NCI-H146 treated with DMSO at 0.1 percent for 48 hours (cell line): ENCODE data around the gene PTPRN2.
"Not testable (repeated sequence)": the region's sequence is repeated elsewhere in the genome, so short reads cannot be mapped to it uniquely, and the experiment has no call there.

Source experiments
- DNase-seq: peaks from one replicate; lab custom pipeline; 2025; ENCODE audit not compliant: unreplicated experiment; lab: John Stamatoyannopoulos, UW

PTPRN2 gene

DNA sequence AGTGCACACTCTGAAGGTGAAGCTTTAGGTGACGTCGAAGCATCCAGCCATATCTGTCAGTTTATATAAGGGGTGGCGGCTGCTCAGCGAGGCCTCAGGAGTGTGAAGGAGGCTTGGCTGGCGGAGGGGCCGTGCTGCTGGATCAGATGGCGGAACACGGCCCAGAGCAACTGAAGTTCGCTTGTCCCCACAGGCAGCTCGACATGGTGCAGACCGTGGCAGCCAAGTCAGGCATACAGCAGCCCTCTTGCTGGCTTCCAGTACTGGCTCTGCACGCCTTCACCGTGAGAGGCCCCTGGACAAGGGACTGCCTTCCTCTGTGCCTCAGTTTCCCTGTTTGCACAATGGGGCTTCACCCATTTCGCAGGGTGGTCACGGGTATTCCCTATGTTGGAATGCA is 807.3 kb downstream of the PTPRN2 start:
- DNase-seq: no peak

DNA sequence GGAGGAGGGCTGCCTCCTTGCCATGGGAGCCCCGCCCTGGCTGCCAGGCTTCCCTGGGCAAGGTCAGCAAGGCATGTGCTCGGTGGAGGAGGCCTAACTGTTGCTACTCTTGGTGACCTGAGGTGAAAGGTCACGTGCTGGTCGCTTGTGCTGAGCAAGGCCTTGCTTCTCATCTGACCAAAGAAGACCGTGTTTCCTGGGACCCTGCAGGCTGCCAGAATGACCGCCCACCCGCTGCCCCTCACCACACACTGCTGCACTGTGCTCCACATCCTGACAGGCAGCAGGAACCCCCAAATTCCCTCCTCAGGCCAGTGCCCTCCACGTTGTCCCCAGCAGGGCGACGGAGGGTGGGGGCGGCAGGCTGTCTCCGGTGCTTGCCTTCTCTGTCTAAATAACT is 808.4 kb downstream of the PTPRN2 start:
- no peak for DNase-seq

DNA sequence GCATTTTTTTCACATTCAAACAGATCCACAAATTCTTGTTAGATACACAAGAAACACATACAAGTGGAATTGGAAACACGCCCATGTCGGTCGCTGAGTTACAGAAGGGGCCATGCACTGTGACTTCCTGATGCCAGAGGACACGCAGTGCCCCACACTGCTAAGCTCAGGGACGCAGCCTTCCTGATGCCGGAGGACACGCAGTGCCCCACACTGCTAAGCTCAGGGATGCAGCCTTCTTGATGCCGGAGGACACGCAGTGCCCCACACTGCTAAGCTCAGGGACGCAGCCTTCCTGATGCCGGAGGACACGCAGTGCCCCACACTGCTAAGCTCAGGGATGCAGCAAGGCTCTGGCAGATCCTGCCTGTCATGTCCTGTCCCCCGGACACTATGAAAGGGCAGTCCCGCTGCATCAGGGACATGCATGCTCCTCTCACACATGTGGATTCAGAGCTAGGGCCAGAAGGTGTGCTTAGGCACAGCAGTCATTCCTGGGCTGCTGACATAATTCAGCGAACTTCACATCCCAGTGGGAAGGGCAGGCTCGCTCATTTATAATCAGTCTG is 810.3 kb downstream of the PTPRN2 start:
- not testable (repeated sequence) for DNase-seq

DNA sequence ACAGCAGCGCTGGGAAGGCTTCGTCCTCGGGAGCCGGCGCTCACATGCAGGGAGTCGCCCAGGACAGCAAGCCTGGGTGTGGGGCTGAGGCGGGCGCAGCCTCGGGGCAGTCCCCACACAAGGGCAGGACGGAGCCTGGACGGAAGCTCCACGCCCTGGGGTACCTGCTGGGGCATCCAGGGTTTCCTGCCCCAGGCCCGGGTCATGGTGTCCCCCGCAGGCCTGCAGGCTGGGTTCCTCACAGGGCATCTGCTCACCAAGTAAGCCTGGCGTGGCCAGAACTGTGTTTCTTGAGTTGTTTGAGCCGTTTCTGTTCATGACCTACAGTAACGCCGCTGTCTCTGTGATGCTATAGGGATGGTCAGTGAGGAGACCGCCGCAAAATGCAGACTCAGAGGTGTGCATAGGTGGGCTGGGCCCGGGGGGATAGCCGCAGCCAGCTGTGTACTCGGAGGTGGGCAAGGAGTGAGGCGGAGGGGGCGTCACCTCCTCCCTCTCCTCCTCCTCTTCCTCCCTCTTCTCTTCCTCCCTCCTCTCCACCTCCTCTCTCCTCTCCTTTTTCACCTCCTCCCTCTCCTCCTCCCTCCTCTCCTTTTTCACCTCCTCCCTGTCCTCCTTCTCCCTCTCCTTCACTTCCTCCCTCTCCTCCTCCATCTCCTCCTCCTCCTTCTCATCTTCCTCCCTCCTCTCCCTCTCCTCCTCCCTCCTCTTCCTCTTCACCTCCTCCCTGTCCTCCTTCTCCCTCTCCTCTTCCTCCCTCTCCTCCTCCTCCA is 811.9 kb downstream of the PTPRN2 start:
- no peak for DNase-seq

DNA sequence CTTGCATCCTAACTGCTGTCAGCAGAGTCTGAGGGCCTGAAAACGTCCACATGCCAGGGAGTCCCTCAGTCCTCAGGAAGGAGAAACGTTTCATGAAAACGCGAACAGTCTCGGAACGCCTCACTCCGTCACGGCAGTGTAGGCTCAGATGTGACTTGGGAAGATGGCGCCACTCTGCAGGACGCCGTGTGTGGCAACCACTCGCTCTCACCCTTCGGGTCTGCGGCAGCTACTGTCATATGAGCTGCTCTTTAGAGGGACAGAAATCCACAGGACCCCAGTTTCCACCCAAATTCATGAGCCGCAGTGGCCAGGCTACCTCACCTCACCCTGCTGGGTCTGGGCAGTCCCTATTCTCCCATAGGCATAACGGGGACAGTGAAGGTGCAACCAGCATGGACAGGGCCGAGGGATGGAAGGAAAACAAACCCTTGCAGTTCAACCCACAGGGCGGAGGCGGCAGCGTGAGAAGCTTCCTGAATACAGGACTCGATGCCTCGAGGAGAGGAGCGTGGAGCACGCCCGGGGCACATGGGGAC is 812.5 kb downstream of the PTPRN2 start:
- DNase-seq: no peak

DNA sequence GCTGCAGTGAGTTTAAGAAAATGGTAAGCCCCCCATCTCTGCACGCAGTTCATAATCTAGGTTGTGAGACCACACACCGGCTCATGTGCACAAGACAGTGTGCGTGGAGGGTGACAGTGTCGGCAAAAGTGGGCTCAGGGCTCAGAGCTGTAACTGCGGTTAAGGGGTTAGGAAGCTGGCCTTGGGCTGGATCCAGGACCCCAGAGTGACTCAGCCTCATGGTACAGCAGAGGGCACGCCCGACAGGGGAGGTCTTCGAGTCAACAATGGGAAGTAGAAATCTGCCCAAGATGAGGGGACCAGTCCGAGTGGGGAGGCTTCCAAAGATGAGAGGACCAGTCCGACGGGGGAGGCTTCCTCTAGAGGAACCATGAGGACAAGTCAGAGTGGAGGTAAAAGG is 813.1 kb downstream of the PTPRN2 start:
- DNase-seq: no peak

DNA sequence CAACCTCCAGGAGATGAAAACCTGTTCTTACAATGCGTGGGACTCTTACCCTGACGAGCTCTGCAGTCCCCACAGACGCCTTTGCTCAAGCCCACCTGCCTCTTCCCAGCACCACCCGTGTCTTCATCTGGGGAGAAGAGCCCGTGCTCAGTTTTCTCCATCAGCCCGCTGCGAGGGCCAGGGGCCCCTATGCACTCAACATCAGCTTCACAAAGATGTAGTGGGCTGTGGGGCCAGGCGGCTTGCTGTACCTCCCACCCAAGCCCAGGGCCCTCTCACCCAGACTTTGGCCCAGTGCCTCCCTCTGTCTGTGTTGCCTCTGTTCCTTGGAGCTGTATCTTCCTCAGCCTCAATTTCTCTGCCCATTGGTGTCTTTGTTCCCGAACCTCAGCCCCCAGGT is 814.3 kb downstream of the PTPRN2 start:
- no peak for DNase-seq

DNA sequence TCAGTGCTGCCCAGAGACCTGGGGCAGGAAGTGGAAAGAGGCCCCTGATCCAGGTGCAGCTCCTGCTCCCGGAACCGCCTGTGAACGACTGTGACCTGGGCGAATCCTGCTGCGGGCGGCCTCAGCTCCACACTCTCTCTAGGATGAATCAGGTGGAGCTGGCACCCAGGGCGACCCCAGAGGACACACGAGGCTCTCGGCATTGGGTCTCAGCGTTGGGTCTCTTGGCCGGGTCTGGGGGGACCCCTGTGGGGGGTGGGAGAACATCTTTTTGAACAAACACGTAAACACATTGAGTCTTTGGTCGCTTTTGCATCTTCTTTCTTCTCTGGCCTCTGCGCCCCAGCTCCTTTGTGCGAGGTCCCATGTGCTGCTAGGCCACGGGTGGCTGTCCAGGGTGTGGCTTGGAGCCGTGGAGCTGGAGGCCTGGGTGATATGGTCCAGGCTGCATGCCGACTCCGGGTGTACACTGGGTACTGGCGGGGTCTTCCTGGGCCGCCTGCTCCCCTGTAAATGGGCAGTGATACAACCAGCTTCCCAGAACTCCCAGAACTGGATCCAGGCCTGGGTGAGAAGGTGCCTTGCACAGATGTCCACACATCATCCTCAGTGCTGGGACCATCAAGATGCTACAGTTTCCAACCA is 815.0 kb downstream of the PTPRN2 start:
- no peak for DNase-seq

DNA sequence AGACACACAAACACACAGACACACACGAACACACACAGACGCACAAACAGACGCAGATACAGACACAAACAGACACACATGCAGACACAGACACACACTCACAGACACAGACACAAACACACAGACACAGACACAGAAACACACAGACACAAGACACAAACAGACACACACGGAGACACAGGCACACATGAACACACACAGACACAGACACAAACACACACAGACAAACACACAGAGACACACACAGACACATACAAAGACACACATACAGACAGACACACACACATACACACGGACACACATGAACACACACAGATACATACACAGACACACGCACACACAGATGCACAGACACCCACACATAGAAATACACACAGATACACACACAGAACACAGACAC is 815.9 kb downstream of the PTPRN2 start:
- no peak for DNase-seq

DNA sequence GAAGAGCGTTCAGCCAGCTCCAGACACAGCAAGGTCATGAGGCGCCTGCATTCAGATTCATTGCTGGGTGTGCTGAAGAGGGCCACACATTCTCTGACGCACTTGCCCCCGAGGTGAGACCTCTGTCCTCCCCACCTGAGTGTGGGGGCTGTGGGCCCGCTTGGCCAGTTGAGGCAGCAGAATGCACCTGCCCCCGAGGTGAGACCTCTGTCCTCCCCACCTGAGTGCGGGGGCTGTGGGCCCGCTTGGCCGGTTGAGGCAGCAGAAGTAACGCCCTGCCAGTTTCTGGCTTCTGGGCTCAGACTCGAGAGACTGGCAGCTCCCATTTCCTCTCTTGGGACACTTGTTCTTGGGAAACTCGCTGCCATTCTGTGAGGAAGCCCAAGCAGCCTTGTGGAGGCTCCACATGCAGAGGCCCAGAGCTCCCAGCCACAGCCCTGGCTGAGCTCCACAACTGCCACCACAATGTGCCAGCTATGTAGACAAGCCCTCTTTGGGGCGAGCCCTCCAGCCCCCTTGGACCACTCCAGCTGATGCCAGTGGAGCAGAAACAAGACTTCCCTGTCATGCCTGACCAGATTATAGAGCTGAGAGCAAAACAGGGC is 816.8 kb downstream of the PTPRN2 start:
- no peak for DNase-seq

DNA sequence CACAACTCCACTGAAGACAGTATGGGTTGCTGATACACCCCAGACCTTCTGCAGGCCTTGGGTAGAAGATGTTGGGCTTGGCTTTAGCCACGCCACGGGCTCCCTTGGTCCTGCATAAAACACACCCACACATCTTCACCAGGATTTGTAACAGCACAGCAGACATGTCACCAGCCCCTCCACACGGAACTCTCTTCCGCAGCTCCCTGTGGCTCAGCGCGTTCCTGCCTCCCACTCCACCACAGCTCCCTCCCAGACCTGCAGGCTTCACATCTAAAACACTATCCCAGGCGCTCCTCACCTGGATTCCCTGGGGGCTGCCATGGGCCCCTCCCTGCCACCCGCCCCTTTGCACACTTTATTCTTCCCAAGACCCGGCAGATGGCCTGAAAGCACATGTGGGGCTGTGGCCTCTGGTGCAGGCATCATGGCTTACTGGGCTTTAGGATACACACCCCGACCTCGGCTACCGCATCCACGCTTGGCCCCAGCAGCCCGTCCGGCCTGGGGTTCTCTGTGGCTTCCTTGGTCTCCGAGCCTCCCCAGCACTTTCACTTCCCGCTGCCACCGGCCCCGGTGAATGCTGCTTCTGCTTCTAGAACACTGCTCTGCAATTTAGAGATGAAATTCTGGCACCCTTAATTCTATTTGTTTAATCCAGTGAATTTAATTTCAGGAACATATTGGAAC is 818.0 kb downstream of the PTPRN2 start:
- no peak for DNase-seq

DNA sequence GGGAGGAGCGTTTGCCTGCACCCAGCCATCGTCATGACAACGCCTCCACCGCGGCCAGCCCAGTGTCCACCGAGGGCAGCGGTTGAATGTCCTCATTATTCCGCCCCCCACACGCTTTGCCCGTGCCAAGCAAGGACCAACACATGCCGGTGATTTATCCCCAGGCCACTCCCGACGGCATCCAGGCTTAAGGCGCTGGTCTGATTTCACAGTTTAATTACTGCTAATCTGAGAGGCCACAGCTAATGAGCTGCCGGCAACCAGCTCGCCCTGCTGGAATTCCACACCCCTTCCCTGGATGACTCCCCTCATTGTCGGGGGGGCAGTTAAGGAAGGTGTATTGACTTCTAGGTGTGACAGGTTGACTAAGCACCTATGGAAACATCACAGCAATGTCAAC is 818.5 kb downstream of the PTPRN2 start:
- peak; percentile 53 for DNase-seq

DNA sequence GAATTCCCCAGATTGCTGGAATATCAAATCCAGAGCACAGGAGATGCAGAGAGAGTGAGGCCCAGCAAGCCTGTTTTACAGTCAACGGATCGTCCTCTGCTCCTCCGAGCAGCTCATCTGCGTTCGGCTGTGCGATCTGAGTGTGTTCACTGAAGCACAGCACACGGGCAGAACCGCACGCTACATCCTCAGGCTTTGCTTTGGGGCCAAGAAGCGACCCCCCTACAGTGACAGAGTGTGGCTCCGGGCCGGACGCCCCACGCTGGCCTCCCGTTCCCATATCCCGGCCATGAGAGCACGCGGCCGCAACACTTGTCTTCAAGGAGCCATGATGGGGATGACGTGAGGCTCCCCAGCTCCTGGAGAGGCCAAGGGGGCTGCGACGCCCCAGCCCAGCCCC is 819.4 kb downstream of the PTPRN2 start:
- DNase-seq: no peak

DNA sequence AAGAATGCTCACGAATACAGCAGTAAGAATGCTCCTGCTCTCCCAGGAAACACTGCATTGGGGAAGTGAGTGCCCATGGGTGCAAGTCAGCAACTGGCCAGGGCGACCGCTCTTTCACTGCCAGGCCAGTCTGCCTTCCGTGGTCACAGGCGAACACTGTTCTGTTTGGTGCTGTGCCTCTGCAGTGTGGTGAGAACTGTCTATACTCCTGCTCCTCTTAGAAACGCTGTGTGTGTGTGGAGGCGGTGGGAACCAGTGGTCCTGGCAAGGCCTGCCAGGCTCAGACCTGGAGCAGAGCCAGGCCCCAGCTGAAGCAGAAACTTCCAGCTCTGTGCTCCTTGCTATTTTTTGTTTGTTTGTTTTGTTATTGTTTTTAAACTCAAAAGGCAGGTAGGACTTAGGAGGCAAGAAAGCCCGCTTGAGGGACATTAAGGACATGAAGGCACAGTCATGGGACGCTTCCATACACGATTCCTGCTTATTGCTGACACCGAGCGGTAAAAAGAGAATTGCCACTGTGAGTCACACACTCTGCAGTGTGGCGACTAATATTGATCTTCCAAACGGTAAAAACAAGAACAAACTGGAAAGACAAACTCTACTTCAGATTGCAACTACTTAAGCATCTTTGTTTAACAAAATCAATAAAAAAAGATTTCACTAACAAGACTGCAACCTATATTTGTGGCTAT is 820.0 kb downstream of the PTPRN2 start:
- DNase-seq: no peak

DNA sequence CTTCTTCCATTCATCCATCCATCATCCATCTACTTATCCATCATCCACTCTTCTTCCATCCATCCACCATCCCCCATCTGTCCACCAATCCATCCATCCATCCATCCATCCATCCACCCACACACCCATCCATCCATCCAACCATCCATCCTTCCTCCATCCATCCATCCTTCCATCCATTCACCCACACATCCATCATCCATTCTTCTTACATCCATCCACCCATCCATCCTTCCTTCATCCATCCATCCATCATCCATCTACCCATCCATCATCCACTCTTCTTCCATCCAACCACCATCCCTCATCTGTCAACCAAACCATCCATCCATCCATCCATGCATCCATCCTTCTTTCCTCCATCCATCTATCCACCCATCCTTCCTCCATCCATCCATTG is 821.5 kb downstream of the PTPRN2 start:
- DNase-seq: no peak

DNA sequence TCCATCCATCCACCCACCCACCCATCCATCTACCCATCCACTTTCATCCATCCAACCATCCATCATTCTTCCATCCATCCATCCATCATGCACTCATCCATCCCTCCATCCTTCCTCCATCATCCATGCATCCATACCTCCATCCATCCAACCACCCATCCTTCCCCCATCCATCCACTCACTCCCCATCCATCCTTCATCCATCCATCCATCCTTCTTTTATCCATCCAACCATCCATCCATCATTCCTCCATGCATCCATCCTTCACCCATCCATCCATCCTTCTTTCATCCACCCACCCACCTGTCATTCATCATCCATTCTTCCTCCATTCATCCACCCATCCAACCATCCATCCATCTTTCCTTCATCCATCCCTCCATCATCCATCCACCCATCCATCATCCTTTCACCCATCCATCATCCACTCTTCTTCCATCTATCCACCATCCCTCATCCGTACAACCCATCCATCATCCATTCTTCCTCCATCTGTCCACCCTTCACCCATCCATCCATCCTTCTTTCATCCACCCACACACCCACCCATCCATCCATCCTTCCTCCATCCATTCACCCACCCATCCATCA is 822.6 kb downstream of the PTPRN2 start:
- no peak for DNase-seq

DNA sequence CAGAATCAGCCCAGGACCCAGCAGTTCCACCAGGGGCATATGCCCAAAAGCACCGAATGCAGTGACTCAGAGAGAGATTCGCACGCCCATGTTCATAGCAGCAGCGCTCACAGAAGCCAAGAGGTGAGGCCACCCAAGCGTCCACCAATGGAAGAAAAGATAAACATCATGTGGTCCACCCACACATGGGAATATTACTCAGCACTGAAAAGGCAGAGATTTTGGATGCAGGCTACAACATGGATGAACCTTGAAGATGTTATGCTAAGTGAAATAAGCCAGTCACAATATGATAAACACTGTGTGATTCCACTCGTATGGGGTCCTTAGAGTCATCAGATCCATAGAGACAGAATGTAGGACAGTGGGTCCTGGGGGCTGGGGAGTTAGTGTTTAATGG is 823.4 kb downstream of the PTPRN2 start:
- DNase-seq: no peak

DNA sequence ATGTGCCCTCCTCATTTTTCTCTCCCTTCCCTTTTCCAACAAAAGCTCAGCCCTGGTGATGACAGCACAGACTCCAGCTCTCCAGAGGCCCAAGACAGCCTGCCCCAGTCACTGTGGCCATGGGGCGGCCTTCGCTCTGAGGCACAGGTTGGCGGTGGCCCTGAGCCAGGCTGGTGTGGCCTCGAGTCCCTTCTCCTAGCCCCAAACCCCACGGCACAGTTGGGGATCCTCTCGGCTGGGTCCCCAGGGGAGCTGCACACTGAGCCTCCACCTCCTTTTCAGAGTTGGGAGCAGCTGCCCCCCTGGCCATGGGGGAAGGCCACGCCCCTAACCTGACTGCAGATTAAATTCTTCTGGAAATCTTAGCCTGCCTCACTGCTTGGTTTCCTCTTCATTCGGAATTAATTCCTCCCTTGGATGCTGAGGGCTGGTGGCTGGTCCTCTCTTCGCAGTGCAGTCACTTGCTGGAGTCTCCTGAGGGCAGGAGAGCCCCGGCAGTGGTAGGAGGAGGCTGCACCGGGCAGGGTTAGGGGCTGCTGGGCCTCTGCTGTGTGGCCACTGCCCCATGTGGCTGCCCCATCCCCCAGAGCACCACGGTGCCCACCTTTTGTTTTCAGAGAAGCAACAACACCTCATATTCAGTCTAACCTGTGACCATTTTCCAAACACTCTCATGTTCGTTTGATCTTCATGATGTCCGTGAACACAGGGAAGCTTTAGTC is 824.2 kb downstream of the PTPRN2 start:
- DNase-seq: no peak

DNA sequence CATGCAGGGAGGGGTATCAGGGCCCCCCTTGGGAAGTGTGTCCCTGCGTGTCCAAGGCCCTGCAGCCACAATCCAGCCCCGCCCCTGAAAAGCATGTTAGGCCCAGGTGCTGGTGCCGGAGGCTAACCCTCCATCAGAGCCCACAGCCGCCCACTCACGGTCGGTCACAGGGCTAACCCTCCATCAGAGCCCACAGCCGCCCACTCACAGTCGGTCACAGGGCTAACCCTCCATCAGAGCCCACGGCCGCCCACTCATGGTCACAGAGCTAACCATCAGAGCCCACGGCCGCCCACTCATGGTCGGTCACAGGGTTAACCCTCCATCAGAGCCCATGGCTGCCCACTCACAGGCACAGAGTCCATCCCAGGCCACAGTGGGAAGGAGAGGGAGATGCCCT is 824.8 kb downstream of the PTPRN2 start:
- no peak for DNase-seq
